Urinary bladder (tissue), 4 donors: ENCODE results near the gene ARHGAP25. TPM values are rescaled to one million over a fixed set of nuclear protein-coding genes. Genes with fewer than 3 reads are reported as not detected.
A peak's percentile ranks its signal among the peaks of the same experiment; 100 is the strongest.

ENCODE experiments used
- DNase-seq: peaks from one replicate; pipeline ENCODE4 v3.0.0-alpha.2; 2015; ENCODE audit errors: extremely low spot score
- H3K27ac ChIP-seq: one replicate; pipeline ENCODE4 v1.5.1; 2013; ENCODE audit warnings: low read depth, mild to moderate bottlenecking, moderate library complexity
- H3K36me3 ChIP-seq: one replicate; pipeline ENCODE4 v1.6.1; 2013; ENCODE audit warnings: mild to moderate bottlenecking, moderate library complexity; ENCODE audit not compliant: insufficient read depth
- H3K4me1 ChIP-seq: one replicate; pipeline ENCODE4 v1.6.1; 2013; ENCODE audit warnings: mild to moderate bottlenecking, moderate library complexity; ENCODE audit not compliant: insufficient read depth
- H3K4me3 ChIP-seq: one replicate; pipeline ENCODE4 v1.5.1; 2013; ENCODE audit warnings: low read depth, low read length
- WGBS: extraction: QIAGEN DNeasy Blood & Tissue Kit; methylation state at CpG from one replicate; pipeline ENCODE4 v1.1.7; 2013; 5-methylcytosine and 5-hydroxymethylcytosine counted together
- polyA plus RNA-seq: library from polyadenylated mRNA; stranded (reverse); fragments of 200-250 nt; gene quantifications from one replicate; pipeline ENCODE4 v1.2.3, GENCODE V29; 2013
- total RNA-seq: library from RNA; depleted of rRNA; stranded (reverse); fragments of >200 nt; gene quantifications from one replicate; pipeline ENCODE4 v1.2.3, GENCODE V29; 2014
- donor health status: healthy with polysubstance abuse.
- donor health status: healthy.

The ARHGAP25 gene
- total and polyA plus RNA-seq, 2 donors: 4.4 to 5.2 TPM

DNA sequence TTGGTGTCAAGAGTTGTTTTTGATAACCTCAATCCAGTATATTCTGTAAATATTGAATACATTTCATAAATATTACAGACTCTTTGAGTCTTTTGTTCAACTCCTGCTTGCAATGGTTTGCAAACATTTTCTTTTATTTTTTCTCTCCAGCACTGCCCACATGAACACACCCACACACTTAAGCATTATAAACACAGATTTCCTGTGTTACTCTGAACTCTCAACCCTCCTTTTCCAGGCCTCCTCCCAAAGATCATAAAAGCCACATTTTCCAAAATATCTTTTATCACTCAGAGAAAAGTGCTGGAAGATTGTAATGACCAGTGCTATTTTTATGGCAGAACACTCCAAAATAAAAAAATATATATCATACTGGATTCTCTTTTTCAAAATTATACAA is 20.5 kb downstream of the ARHGAP25 start:
- H3K27ac ChIP-seq: no peak overlapping the region
- no peak for DNase-seq
- H3K4me1 ChIP-seq: no peaks in the 10 kb centered on the region
- no peaks in the 10 kb centered on the region for H3K36me3 ChIP-seq
- H3K4me3 ChIP-seq: no peak overlapping the region

GRCh38 chr2:68756178-68756577 is 21.6 kb downstream of the ARHGAP25 start:
- no peak for DNase-seq
- H3K27ac ChIP-seq: no peak overlapping the region
- no peaks in the 10 kb centered on the region for H3K4me1 ChIP-seq
- no peaks in the 10 kb centered on the region for H3K36me3 ChIP-seq
- no peak overlapping the region for H3K4me3 ChIP-seq
- WGBS: 70% methylated on average over 2 of the region's 2 CpGs

GRCh38 chr2:68757081-68757480 is 22.5 kb downstream of the ARHGAP25 start:
- no peak for DNase-seq
- no peak overlapping the region for H3K27ac ChIP-seq
- H3K4me3 ChIP-seq: no peak overlapping the region
- no peaks in the 10 kb centered on the region for H3K4me1 ChIP-seq
- 98% methylated on average over 2 of the region's 2 CpGs for WGBS
- H3K36me3 ChIP-seq: no peaks in the 10 kb centered on the region

DNA sequence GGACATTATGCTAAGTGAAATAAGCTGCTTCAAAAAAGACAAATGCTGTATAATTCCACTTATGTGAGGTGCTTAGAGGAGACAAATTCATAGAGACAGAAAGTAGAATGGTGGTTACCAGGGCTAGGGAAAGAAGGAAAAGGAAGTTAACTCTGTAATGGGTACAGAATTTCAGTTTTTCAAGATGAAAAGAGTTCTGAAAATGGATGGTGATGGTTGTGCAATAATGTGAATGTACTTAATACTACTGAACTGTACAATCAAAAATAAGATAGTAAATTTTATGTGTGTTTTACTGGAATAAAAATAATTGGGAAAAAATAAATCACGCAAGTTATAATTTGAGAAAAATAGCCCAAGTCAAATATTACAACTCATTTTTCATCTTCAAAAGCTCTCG is 27.5 kb downstream of the ARHGAP25 start:
- 87% methylated on average over 2 of the region's 2 CpGs for WGBS
- no peak overlapping the region for H3K27ac ChIP-seq

GRCh38 chr2:68762665-68763064 is 28.1 kb downstream of the ARHGAP25 start:
- Histone ChIP-seq H3K4me1 (no peaks in the 10 kb centered on the region), H3K27ac (no peak overlapping the region), H3K36me3 (no peaks in the 10 kb centered on the region), H3K4me3 (no peak overlapping the region)
- DNase-seq: no peak

More for the DNA sequence above, 27.5 kb downstream of the ARHGAP25 start:
- Histone ChIP-seq H3K4me3 (no peak overlapping the region), H3K4me1 (no peaks in the 10 kb centered on the region), H3K36me3 (no peaks in the 10 kb centered on the region)
- no peak for DNase-seq

- 87% methylated on average over 6 of the region's 6 CpGs for WGBS
- Histone ChIP-seq H3K4me1 (no peaks in the 10 kb centered on the region), H3K27ac (no peak overlapping the region), H3K4me3 (no peak overlapping the region), H3K36me3 (no peaks in the 10 kb centered on the region)
- no peak for DNase-seq
These were observed 29.6 kb downstream of the ARHGAP25 start for GRCh38 chr2:68764041-68764805.

DNA sequence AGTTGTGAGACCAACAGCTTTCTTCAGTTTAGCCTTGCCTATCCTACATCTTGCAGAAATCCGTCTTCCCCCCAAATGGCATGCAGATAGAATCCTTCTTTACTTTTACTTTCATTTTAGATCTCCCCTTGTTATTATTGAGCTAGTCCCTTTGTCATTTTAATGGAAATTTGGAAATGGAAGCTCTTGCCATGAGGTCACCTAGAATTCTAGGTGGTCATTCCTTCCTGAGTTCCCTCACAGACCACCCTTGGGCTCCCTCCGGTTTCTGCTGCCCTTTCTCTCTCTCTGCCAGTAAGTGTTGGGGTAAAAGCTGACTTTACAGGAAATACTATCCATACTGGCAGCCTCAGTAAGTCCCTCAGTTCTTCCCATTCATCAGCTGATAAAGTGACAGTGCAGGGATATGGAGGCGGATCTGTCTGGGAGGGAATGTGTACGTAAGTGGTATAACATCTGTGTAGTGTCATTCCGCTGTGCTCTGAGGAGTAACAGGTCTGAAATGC is 30.2 kb downstream of the ARHGAP25 start:
- H3K36me3 ChIP-seq: no peaks in the 10 kb centered on the region
- DNase-seq: no peak
- no peaks in the 10 kb centered on the region for H3K4me1 ChIP-seq
- WGBS: 77% methylated on average over 5 of the region's 5 CpGs
- no peak overlapping the region for H3K27ac ChIP-seq
- no peak overlapping the region for H3K4me3 ChIP-seq

DNA sequence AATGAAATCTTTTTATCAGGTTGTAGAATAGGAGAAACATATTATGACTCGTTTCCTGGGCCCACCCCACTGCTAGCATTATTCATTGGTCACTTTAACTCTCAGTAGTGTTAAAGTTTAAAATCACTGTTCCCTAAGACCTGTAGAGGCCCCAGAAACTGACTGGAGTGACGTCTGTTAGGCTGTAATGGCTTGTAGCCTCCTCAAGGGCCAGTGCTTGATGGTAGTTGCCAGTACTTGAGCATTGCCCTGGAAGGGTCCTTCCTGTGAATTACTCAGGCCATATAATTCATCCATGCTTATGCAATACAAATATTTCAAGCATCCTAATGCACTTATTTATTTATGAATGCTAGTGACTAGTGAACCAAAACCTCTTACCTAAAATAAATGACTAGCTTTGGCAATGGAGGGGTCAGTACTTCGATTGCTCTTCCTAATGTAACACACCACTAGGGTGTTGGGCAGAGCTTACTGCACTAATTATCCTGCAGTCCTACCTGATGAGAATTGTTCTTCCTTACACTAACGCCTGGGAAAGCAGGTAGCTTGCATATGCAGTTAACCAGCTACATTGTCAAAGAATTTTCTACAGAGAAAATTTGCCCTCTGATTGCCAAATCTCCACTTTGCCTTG is 31.2 kb downstream of the ARHGAP25 start:
- Histone ChIP-seq H3K36me3 (no peaks in the 10 kb centered on the region), H3K4me1 (peaks cover 2% of the 10 kb centered on the region), H3K27ac (no peak overlapping the region), H3K4me3 (no peak overlapping the region)
- no peak for DNase-seq
- WGBS: 72% methylated on average over 4 of the region's 4 CpGs

DNA sequence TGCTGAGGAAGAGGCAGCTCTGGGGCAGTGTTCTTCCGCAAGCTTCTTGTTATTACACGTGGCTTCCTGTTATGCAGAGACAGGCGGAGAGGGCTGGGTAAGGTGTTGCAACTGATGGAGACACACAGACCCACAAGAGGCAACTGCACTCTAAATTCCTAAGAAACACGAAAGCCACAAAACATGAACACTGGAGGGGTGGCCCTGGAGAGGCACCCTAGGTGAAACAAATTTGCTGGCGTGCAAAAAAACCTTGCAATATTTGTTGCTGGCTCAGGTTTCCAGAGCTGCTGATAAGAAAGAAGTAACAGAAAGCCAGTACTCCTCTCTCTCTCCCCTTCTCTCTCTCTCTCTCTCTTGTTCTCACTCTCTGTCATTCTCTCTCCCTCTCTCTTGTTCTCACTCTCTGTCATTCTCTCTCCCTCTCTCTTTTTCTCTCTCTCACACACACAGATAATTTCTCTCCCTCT is 31.8 kb downstream of the ARHGAP25 start:
- H3K4me3 ChIP-seq: no peak overlapping the region
- WGBS: 55% methylated on average over 5 of the region's 5 CpGs
- peaks cover 2% of the 10 kb centered on the region for H3K4me1 ChIP-seq
- DNase-seq: no peak
- H3K36me3 ChIP-seq: no peaks in the 10 kb centered on the region
- no peak overlapping the region for H3K27ac ChIP-seq

GRCh38 chr2:68767031-68767961 is 32.7 kb downstream of the ARHGAP25 start:
- H3K4me1 ChIP-seq: peaks cover 2% of the 10 kb centered on the region
- DNase-seq: no peak
- no peaks in the 10 kb centered on the region for H3K36me3 ChIP-seq
- H3K4me3 ChIP-seq: no peak overlapping the region
- H3K27ac ChIP-seq: peak overlapping the region; percentile 28
- WGBS: 89% methylated on average over 19 of the region's 19 CpGs

- Histone ChIP-seq H3K4me1 (peaks cover 2% of the 10 kb centered on the region), H3K4me3 (no peak overlapping the region), H3K27ac (no peak overlapping the region), H3K36me3 (no peaks in the 10 kb centered on the region)
- DNase-seq: no peak
- 85% methylated on average over 4 of the region's 4 CpGs for WGBS
These were observed 33.4 kb downstream of the ARHGAP25 start for GRCh38 chr2:68767996-68768395.

DNA sequence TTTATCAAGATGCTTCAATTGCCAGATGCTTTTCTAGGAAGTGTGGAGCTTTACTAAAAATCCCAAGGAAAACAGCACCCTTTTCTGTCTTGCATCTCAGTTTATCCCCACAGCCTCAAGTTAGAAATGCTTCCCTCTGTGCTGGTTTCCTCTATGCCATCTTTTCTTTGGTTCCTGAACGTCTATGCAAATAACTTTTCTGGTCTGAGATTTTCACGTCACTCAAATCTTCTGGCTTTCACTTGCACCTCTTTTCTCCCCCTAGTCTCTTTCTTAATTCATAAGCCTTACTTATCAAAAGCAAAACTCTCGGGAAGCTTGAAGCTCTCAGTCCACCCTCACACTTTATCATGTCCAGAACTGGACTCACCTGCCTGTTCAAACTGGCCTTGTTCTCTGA is 33.9 kb downstream of the ARHGAP25 start:
- no peak for DNase-seq
- Histone ChIP-seq H3K4me1 (peaks cover 2% of the 10 kb centered on the region), H3K4me3 (no peak overlapping the region), H3K27ac (no peak overlapping the region), H3K36me3 (no peaks in the 10 kb centered on the region)
- 81% methylated on average over 3 of the region's 3 CpGs for WGBS

- DNase-seq: no peak
- H3K36me3 ChIP-seq: no peaks in the 10 kb centered on the region
- peaks cover 2% of the 10 kb centered on the region for H3K4me1 ChIP-seq
- H3K27ac ChIP-seq: no peak overlapping the region
- no peak overlapping the region for H3K4me3 ChIP-seq
These were observed 34.3 kb downstream of the ARHGAP25 start for GRCh38 chr2:68768951-68769350.
